Suprapubic skin (tissue), 4 donors: Measurements from ENCODE around the gene PCYT1A. TPM values are rescaled to one million over a fixed set of nuclear protein-coding genes. Genes with fewer than 3 reads are reported as not detected.
A peak's percentile ranks its signal among the peaks of the same experiment; 100 is the strongest.

Experiments
- DNase-seq, 2 donors: peaks; one replicate each; pipeline ENCODE4 v3.0.0-alpha.2; 2019; ENCODE audit warnings: low spot score in 2 of 2
- H3K27ac ChIP-seq: fragments of 200-600 bp; sonication (generic); one replicate; pipeline ENCODE4 v1.5.1; 2019
- H3K27me3 ChIP-seq: fragments of 200-600 bp; sonication (generic); one replicate; pipeline ENCODE4 v1.5.1; 2019
- H3K36me3 ChIP-seq: fragments of 200-600 bp; sonication (generic); one replicate; pipeline ENCODE4 v1.5.1; 2019
- H3K4me1 ChIP-seq: fragments of 200-600 bp; sonication (generic); one replicate; pipeline ENCODE4 v1.5.1; 2019
- H3K4me3 ChIP-seq: fragments of 200-600 bp; sonication (generic); one replicate; pipeline ENCODE4 v1.5.1; 2019; ENCODE audit warnings: mild to moderate bottlenecking
- H3K9me3 ChIP-seq: fragments of 200-600 bp; sonication (generic); one replicate; pipeline ENCODE4 v1.5.1; 2019
- CTCF ChIP-seq, 2 donors: fragments of 200-600 bp in 1 of 2; fragments of 450-650 bp in 1 of 2; sonication (generic) in 1 of 2; IDR thresholded peaks; one replicate each; pipeline ENCODE4 v1.5.1; 2016 to 2019; ENCODE audit warnings: antibody characterized with exemption in 2 of 2, mild to moderate bottlenecking in 1 of 2, moderate library complexity in 1 of 2
- EP300 ChIP-seq: sonication (generic); formaldehyde crosslinking; IDR thresholded peaks from one replicate; pipeline ENCODE4 v1.6.1; 2017; ENCODE audit warnings: antibody characterized with exemption
- POLR2A ChIP-seq, 2 donors: fragments of 450-650 bp; IDR thresholded peaks; one replicate each; pipeline ENCODE4 v1.6.1; 2017; ENCODE audit warnings: antibody characterized with exemption in 2 of 2, mild to moderate bottlenecking in 2 of 2, moderate library complexity in 2 of 2
- POLR2AphosphoS5 ChIP-seq, 3 donors: sonication (generic); formaldehyde crosslinking; IDR thresholded peaks; one replicate each; pipeline ENCODE4 v1.6.1; 2017; ENCODE audit warnings: antibody characterized with exemption in 3 of 3
- WGBS: methylation state at CpG from one replicate; pipeline ENCODE4 v1.1.5; 2018; 5-methylcytosine and 5-hydroxymethylcytosine counted together
- total RNA-seq, 4 donors: library from RNA; depleted of rRNA; stranded (reverse); fragments of >200 nt; gene quantifications; one replicate each; pipeline ENCODE4 v1.1.0, GENCODE V29; 2016

Gene PCYT1A
- total RNA-seq, 4 donors from 2014 or later, result 98.2 to 189 (median 141) TPM

GRCh38 chr3:196217307-196218154 lies 70.0 kb downstream of the PCYT1A start:
- TF ChIP-seq POLR2AphosphoS5 (IDR thresholded peaks at IDR 0.05), result no peak
- peaks cover 24% of the 10 kb centered on the region for H3K4me1 ChIP-seq

GRCh38 chr3:196216681-196217211 lies 70.8 kb downstream of the PCYT1A start:
- no peak overlapping the region for H3K4me3 ChIP-seq
- peaks cover 24% of the 10 kb centered on the region for H3K4me1 ChIP-seq
- DNase-seq, result peak in 1 of 2 donors; percentile 72
- H3K9me3 ChIP-seq, result no peaks in the 10 kb centered on the region
- no peak overlapping the region for H3K27ac ChIP-seq
- H3K36me3 ChIP-seq, result no peaks in the 10 kb centered on the region
- H3K27me3 ChIP-seq, result no peaks in the 10 kb centered on the region
- TF ChIP-seq EP300, result no peak
- TF ChIP-seq CTCF (IDR thresholded peaks at IDR 0.05), result no peak
- TF ChIP-seq POLR2AphosphoS5 (IDR thresholded peaks at IDR 0.05), result no peak
- no peak for TF ChIP-seq POLR2A (IDR thresholded peaks at IDR 0.05)
- WGBS, result 66% methylated on average over 10 of the region's 25 CpGs

More at GRCh38 chr3:196217307-196218154, 70.0 kb downstream of the PCYT1A start:
- Histone ChIP-seq H3K27ac (no peak overlapping the region), H3K27me3 (no peaks in the 10 kb centered on the region), H3K36me3 (no peaks in the 10 kb centered on the region), H3K4me3 (no peak overlapping the region), H3K9me3 (no peaks in the 10 kb centered on the region)
- 95% methylated on average over 11 of the region's 12 CpGs for WGBS
- DNase-seq, result no peak

- TF ChIP-seq POLR2AphosphoS5 (IDR thresholded peaks at IDR 0.05), result no peak
- TF ChIP-seq CTCF (IDR thresholded peaks at IDR 0.05), result no peak
- no peak for TF ChIP-seq POLR2A (IDR thresholded peaks at IDR 0.05)
- no peak for TF ChIP-seq EP300
- Histone ChIP-seq H3K27ac (no peak within 1 kb of the TSS), H3K4me1 (peaks cover 24% of the 10 kb centered on the region), H3K9me3 (no peaks in the 10 kb centered on the region), H3K27me3 (no peaks in the 10 kb centered on the region), H3K4me3 (no peak within 1 kb of the TSS), H3K36me3 (no peaks in the 10 kb centered on the region)
- DNase-seq, result peak in 1 of 2 donors; percentile 62
- WGBS, result 45% methylated on average over 6 of the region's 15 CpGs
Observed at GRCh38 chr3:196216089-196216564, 71.4 kb downstream of the PCYT1A start, which contains the start of gene SLC51A. Gene SLC51A (plus strand): TSS chr3:196216534. CDS start chr3:196216713, 179 bp downstream.

- TF ChIP-seq CTCF (IDR thresholded peaks at IDR 0.05), result no peak
- no peak for TF ChIP-seq POLR2AphosphoS5 (IDR thresholded peaks at IDR 0.05)
- TF ChIP-seq POLR2A (IDR thresholded peaks at IDR 0.05), result no peak
- no peak for TF ChIP-seq EP300
- Histone ChIP-seq H3K9me3 (no peaks in the 10 kb centered on the region), H3K27ac (no peak overlapping the region), H3K4me3 (no peak overlapping the region), H3K4me1 (peaks cover 24% of the 10 kb centered on the region), H3K27me3 (no peaks in the 10 kb centered on the region), H3K36me3 (no peaks in the 10 kb centered on the region)
- no peak for DNase-seq
- 42% methylated on average over 10 of the region's 10 CpGs for WGBS
Observed at GRCh38 chr3:196215493-196216020, 72.0 kb downstream of the PCYT1A start.

- Histone ChIP-seq H3K9me3 (no peaks in the 10 kb centered on the region), H3K4me1 (peaks cover 24% of the 10 kb centered on the region), H3K27me3 (no peaks in the 10 kb centered on the region), H3K27ac (no peak overlapping the region), H3K4me3 (no peak overlapping the region), H3K36me3 (no peaks in the 10 kb centered on the region)
- WGBS, result 90% methylated on average over 10 of the region's 16 CpGs
- DNase-seq, result no peak
- TF ChIP-seq CTCF (IDR thresholded peaks at IDR 0.05), result no peak
Observed at GRCh38 chr3:196214783-196215441, 72.6 kb downstream of the PCYT1A start.
